ENCODE results near the gene TOR4A.
"Not testable (repeated sequence)": the region's sequence is repeated elsewhere in the genome, so short reads cannot be mapped to it uniquely, and the experiment has no call there.

TOR4A gene

DNA sequence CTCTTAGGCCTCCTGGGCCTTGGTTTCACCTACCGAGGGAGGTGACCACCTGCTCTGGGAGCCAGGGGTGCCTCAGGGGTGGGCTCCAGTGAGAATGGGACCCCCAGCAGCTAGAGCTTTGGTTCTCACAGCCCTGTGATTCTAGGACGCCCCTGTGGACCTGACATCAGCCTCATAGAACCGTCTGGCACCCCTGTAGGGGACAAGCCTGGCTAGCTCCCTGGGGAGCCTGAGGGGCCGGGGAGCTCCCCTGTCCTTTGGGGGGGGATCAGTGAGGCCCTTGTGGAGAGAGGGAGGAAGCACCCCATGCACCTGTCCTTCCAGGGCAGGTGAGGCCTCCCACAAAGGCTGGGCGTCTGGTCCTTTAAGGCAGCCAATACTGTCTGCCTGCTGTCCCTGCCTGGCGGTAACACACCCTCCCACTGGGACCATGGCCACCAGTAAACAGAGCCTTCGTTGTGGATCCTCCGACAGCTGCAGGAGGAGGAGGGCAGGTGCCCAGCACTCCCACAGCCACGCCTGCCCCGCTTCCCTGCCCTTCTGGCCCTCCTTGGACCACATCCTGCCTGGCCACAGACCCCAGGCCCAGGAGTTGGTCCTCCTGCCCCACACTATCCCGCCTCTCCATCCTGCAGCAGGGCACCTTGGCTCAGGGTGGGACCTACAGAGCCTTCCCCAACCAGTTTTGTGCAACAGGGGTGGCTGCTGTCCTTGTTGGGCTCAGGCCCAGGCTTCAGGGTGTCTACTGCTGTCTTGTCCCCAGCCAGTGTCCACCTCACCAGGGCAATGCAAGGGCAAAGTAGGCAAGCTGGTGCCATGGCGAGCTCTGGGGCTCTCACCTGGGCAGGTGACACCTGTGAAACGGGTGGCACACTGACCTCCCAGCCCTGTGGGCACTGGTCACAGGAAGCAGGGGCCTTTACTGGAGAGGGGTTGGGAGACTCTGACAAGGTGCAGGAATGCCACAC is 39.5 kb upstream of the TOR4A start:
- no peak for DNase-seq (ENCODE audit: low spot score)

DNA sequence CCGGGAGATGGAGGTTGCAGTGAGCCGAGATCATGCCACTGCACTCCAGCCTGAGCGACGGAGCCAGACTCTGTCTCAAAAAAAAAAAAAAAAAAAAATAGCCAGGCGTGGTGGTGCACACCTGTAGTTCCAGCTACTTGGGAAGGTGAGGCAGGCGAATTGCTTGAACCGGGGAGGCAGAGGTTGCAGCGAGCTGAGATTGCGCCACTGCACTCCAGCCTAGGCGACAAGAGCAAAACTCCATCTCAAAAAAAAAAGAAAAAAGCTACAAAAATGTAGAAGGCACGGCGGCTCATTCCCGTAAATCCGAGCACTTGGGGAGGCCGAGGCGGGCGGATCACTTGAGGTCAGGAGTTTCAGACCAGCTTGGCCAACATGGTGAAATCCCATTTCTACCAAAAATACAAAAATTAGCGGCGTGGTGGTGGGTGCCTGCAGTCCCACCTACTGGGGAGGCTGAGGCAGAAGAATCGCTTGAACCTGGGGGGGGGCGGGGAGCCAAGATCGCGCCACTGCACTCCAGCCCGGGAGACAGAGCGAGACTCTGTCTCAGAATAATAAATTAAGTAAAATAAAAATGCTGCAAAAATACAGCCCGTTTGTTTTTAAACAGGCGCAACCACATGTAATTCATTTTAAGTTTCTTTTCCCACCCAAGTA is 37.9 kb upstream of the TOR4A start:
- not testable (repeated sequence) for DNase-seq (ENCODE audit: low spot score)

DNA sequence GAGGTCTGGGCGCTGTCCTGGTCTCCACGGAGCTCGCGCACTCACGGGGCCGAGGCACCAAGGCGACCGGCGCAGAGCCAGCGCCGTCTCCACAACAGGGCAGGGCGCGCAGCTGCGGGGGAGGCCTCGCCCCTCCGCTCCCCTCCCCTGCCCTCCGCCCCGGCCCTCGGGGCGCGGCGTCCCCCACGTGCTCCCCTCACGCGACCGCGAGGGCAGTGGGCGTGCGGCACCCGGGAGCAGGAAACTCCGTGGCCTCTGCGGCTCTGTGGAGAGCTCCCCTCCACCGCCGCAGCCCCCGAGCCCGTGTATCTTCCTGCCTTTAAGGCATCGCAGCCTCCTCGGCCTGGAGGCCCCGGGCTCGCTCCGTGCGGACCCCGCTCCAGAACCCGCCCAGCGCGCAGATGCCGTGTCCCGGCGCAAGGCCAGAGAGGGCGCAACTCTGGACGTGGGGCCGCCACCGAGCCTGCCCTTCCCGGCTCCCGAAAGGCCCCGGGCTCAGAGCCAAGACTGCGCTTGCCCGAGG is 37.1 kb upstream of the TOR4A start:
- DNase-seq (ENCODE audit: low spot score), result peak; percentile 85

DNA sequence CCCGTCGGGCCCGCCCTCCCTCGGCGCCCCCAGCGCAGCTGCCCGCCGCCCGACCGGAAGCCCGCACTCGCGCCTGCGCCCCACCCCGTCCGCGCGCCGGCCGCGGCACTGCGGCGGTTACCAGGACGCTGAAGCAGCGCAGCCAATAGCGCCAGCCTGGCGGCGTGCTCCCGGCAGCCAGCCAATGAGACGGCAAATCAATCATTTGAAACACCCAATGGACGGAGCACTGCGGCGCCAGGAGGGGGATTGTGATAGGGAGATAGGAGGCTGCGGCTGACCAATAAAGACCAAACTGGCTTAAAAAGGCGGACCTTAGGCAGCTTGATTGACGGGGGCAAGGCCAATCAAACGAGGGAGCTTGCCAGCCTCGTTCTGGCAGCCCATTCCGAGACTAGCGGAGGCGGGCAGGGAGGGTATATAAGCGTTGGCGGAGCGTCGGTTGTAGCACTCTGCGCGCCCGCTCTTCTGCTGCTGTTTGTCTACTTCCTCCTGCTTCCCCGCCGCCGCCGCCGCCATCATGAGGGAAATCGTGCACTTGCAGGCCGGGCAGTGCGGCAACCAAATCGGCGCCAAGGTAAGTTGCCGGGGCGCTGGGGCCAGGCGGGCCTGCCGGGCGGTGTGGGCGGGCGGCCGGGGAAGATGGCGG is 36.6 kb upstream of the TOR4A start, which contains the start of gene TUBB4B:
Gene TUBB4B (plus strand): TSS at position 447 of the 649 bp plus-strand sequence. CDS start 74 bp downstream, at position 521.
- DNase-seq (ENCODE audit: low spot score), result peak; percentile 100

DNA sequence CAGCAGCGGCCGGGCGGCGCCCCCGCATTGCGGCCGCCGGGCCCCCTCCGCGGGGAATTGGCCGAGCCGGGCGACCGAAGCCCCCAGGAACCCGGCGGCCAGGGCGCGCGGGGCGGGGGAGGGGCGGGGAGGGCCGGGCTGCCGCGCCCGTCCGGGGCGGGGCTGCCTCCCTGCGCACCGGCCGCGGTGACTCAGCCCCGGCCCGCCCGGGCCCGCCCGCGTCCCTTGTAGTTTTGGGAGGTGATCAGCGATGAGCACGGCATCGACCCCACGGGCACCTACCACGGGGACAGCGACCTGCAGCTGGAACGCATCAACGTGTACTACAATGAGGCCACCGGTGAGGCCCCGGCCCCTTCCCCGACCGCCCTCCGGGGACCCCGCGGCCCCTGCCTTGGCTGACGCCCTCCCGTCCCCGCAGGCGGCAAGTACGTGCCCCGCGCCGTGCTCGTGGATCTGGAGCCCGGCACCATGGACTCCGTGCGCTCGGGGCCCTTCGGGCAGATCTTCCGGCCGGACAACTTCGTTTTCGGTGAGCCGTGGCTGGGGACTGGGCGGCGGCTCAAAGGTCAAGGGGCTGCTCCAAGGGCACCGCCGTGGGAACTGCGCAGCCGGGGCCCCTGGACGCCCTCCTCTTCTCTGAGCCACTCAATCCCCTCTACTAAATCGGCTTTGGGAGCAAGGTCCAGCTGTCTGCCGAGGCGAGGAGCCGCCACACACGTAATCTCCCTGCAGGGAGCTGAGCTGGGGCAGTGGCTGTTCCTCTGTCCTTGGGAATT is 35.8 kb upstream of the TOR4A start:
- peak; percentile 84 for DNase-seq (ENCODE audit: low spot score)

DNA sequence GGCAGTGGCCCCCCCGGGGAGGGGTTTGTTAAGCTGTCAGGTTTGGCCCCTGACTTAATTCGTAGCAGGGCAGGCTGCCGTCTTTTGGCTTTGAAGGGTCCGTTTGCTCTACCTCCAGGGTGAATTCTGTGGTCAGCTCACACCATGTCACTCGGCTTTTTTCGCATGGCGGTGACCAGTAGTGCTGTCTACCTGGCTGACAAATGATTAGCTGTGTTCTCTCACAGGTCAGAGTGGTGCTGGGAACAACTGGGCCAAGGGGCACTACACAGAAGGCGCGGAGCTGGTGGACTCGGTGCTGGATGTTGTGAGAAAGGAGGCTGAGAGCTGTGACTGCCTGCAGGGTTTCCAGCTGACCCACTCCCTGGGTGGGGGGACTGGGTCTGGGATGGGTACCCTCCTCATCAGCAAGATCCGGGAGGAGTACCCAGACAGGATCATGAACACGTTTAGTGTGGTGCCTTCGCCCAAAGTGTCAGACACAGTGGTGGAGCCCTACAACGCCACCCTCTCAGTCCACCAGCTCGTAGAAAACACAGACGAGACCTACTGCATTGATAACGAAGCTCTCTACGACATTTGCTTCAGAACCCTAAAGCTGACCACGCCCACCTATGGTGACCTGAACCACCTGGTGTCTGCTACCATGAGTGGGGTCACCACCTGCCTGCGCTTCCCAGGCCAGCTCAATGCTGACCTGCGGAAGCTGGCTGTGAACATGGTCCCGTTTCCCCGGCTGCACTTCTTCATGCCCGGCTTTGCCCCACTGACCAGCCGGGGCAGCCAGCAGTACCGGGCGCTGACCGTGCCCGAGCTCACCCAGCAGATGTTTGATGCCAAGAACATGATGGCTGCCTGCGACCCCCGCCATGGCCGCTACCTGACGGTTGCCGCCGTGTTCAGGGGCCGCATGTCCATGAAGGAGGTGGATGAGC is 35.0 kb upstream of the TOR4A start:
- DNase-seq (ENCODE audit: low spot score), result no peak

DNA sequence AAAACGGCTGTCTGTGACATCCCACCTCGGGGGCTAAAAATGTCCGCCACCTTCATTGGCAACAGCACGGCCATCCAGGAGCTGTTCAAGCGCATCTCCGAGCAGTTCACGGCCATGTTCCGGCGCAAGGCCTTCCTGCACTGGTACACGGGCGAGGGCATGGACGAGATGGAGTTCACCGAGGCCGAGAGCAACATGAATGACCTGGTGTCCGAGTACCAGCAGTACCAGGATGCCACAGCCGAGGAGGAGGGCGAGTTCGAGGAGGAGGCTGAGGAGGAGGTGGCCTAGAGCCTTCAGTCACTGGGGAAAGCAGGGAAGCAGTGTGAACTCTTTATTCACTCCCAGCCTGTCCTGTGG is 34.3 kb upstream of the TOR4A start:
- not testable (repeated sequence) for DNase-seq (ENCODE audit: low spot score)

DNA sequence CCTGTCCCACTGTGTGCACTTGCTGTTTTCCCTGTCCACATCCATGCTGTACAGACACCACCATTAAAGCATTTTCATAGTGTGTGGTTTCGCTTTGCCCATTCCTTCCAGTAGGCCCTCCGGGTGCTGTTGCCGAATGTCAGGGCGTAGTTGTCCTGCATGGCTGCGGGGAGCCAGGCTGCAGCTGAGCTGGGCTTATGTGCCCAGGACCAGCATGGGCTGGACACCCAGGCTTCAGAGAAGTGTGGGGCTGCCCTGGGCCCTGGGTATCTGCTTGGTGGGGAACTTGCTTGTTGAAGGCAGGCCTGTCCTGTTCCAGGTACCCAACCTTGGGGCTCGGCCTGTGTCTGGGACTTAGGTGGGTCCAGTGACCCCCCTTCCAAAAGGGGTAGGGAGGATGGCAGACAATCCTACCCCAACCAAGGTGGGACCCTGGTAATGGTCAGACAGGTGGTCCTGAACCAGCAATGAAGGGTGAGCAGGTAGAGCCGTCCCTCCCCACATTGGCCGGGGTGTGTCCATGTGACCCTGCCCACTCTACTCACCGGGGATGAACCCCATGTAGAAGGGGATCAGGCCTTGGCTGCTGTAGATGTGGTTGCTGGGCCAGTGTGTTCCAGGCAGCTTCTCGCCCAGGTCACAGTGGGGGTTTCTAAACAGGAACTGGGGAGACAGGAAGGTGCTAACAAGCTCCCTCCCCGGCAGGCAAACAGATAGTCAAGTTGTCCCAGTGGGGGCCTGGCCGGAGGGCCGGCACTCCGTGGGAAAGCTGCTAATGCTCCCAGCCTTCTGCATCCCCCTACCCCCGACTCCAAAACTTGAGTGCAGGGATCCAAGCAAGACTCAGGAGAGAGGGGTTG is 33.7 kb upstream of the TOR4A start:
- DNase-seq (ENCODE audit: low spot score), result peak; percentile 68

DNA sequence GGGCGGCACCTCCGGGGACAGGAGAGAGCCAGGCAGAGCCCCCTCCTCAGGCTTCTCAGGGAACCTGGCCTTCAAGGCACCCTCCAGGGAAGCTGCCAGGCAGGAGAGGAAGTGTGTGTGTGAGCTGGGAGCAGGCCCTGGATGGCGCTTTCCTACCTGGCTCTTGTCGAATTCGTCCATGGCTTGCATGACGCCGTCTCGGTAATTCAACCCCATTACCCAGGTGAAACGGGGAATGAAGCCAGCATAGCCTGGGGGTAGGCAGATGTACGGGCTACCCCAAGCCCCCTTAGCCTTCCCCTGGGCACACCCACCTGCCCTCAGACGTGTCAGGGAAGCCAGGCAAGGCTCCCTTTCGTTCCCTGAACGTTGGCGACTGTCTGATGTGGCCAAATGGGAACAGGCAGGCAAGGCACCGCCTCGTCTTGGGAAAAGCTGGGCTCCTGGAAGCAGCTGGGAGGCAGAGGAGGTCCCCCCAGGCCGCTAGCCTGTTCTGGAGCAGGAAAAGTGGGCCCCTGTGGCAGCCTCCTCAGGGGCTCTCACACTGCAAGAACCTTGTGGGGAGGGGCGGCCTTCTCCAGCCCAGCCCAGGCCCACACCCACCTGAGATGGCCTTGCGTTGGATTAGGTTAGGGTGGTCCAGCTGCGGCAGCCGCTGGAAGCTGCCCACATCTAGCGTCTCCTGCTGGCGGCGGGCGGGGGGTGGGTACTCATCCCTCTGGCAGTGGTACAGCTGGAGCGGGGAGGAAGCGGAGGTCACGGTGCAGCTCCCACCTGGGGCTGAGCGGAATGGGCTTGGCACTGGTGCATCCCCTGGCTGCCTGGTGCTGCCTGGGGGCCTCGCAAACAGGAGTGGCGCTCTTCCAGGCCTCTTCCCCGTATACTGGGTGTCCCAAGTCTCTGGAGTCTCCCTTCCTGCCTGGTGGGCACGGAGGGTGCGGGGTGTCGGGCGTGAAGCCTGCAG is 32.8 kb upstream of the TOR4A start:
- DNase-seq (ENCODE audit: low spot score), result no peak

DNA sequence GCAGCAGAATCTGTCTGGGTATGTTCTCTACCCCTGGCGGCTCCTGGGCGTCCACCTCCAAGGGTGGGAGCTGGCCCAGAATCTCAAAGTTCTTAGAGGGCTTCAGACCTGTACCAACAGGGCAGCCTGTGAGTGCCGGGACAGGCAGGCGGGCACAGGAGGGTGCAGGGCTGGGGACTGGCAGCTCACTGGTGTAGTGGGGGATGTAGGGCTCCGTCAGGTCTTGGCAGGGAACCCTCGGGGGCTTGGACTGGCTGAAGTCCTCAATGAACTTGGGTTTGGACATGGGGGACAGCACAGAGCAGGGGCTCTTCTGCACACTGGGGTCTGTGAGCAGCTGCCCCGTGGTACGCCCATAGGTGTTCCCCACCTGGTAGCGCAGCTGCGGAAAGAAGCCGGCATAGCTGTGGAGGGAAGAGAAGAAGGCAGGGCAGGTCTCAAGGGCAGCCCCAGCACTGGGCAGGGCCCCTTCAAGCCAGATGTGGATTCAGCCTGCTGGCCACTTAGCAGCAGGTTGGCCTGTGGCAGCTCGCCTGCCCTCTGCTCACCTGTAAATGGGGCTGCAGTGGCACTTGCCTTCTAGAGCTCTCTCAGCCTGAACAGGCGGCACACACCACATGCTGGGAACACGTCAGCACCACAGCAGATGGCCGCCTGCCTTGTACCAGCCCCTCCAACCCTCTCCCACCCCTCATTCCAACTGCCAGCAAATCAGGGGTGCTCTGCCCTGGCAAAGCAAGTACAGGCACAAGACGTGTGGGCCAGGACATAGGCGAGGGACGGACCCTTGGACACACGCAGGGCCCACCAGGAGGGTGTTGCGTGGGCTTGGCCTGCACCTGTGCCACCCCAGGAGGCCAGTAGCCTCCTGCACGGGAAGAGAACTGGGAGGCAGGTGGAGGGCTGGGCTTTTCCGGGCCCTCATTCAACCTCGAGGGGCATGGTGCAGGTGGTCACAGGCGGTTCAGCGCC is 31.8 kb upstream of the TOR4A start:
- DNase-seq (ENCODE audit: low spot score), result no peak

DNA sequence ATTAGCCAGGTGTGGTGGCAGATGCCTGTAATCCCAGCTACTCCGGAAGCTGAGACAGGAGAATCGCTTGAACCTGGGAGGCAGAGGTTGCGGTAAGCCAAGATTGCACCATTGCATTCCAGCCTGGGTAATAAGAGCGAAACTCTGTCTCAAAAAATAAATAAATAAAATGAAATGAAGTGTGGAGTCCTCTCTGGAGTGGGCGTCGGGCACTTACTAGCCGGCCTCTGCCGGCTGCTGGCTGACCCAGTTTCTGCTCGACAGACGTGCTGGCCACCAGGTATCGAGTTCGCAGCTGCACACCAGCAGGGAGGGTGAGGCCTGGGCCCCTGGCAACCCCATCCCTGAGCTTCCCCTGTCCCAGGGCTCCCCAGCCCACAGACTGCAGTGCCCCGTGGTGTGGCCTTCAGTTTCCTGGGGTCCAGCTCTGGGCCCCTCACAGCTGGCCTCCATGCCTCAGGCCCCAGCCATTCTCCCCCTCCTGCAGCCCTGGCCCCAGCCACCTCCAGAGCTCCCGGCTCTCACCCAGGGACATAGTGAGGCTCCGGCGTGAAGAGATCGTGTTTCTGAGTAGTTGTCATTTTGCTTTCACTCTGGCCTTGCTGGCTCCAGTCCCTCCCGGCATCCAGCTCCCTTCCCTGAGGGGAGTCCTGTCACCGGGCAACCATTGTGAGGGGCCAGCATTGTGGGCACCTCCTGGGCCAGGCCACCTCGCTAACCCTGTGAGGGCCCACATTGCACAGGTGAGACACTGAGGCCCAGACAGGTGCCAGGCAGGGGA is 30.2 kb upstream of the TOR4A start:
- no peak for DNase-seq (ENCODE audit: low spot score)

DNA sequence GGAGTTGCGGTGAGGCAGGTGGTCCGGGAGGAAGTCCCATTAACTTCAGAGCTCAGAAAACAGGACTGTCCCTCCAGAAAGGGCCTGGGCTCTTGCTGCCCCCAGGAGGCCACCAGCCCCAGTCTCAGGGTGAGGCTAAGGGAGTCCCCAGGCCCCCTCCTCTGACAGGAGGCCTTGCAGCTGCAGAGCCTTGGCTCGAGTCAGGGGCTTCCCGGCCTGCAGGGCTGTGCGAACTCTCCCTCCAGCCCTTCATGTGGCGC is 29.7 kb upstream of the TOR4A start:
- no peak for DNase-seq (ENCODE audit: low spot score)

DNA sequence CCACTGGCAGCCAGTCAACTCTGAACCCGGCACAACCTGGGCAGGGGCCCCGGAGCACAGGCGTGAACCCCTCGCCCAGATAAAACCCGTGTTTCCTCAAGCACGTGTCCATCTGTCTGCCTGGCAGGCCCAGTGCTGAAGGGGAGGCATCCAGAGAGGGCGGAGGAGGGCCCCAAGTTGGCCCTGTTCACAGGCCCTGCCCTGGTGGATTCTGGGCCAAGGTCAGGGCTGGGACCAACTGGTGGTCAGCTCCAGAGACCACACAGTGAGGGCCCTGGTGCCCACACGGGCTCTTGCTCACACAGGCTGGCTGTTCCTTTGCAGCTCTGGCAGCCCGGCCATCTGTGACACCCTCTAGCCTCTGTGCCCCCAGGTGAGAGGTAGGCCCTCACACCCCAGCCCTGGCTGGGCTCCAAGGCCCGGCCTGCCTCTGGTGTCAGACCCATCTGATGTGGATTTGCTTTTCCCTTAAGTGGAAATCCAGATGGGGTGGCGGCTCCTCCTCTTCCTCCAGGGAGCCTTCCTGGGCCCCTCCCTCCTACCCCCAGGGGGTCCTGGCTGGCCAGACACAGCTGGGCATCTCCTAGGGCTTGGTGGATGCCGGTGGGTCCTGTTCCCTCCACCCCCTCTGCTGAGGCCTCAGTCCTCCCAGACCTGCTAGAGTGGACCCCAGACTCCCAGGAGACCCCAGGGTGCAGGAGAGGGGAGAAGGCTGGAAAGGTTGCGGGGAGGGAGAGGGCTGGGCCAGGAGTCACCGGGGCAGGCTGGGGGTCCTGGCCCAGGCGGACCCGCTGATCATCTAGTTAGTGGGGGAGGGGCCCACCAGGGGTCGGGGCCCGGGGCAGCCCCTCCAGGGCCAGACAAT is 27.0 kb upstream of the TOR4A start:
- DNase-seq (ENCODE audit: low spot score), result no peak

DNA sequence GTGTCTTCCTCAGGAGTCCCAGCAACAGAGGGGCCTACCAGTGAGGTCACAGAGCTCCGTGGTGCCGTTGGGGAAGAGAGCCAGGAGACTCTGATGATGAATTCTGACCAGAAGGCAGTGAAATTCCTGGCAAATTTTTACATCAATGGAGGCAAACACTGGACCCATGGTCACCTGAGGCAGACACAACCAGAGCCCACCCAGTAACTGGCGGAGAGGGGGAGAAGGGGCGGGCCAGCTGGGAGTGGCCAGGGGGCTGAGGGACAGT is 26.4 kb upstream of the TOR4A start, which contains the start of gene STPG3:
Gene STPG3 (plus strand): TSS at position 93 of the 268 bp plus-strand sequence. CDS start 1 bp downstream, at position 94.
- DNase-seq (ENCODE audit: low spot score), result no peak

DNA sequence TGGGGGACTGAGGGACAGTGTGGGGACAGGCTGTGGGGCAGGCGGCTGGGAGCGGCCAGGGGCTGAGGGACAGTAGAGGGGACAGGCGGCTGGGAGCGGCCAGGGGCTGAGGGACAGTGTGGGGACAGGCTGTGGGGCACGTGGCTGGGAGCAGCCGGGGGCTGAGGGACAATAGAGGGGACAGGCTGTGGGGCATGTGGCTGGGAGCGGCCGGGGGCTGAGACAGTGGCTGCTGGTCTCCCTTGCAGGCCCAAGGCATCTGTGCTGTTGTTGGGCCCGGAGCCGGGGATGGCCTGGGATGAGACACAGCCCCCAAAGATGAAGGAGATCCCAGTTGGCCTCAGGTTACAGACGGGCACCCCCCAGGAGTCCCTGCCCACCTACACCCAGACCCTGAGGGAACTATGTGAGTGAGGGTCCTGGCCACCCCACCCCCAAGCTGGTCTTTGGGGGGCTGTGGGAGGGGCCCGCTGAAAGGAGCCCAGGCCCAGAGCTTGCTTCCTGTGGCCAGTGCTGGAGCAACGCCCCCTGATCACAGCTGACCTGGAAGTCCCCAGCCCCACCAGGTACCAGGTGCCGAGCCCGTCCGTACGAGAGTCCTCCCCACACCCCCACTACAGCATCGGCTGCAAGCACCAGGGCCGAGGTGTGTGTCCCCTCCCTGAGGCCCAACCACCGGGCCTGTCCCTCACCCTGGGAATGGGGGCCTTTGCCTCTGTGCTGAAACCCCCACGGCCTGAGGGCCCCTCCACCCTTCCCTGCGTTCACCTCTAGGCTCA is 25.8 kb upstream of the TOR4A start:
- DNase-seq (ENCODE audit: low spot score), result no peak

Data from RKO (cell line).